Fibroblast of skin of right biceps (primary cell): Measurements from ENCODE around the gene GMFB.
A peak's percentile ranks its signal among the peaks of the same experiment; 100 is the strongest.
"Not testable (repeated sequence)": the region's sequence is repeated elsewhere in the genome, so short reads cannot be mapped to it uniquely, and the experiment has no call there.

Experiments
- DNase-seq: peaks from one replicate; pipeline ENCODE4 v3.0.0-alpha.2; 2013

The GMFB gene

GRCh38 chr14:54490445-54491175, 1.8 kb upstream of the GMFB start:
- no peak for DNase-seq

GRCh38 chr14:54489731-54490444, 1.1 kb upstream of the GMFB start:
- DNase-seq = no peak

- no peak for DNase-seq
Measured at GRCh38 chr14:54489318-54489683, 521 bp upstream of the GMFB start.

- no peak for DNase-seq
Measured at GRCh38 chr14:54488318-54488645, 498 bp downstream of the GMFB start.

GRCh38 chr14:54487771-54488170, 1.0 kb downstream of the GMFB start:
- DNase-seq = peak; percentile 55

GRCh38 chr14:54486685-54487084, 2.1 kb downstream of the GMFB start:
- DNase-seq = peak; percentile 30

- no peak for DNase-seq
Measured at GRCh38 chr14:54483846-54484245, 4.9 kb downstream of the GMFB start.

- no peak for DNase-seq
Measured at GRCh38 chr14:54483073-54483745, 5.6 kb downstream of the GMFB start.

GRCh38 chr14:54481695-54482094, 7.1 kb downstream of the GMFB start:
- DNase-seq = no peak

- no peak for DNase-seq
Measured at GRCh38 chr14:54480830-54481562, 7.8 kb downstream of the GMFB start.

- DNase-seq = no peak
Measured at GRCh38 chr14:54478636-54479215, 10.1 kb downstream of the GMFB start.

GRCh38 chr14:54475911-54476310, 12.9 kb downstream of the GMFB start:
- DNase-seq = no peak

- DNase-seq = peak; percentile 23
Measured at GRCh38 chr14:54475187-54475899, 13.4 kb downstream of the GMFB start.

GRCh38 chr14:54474232-54474793, 14.5 kb downstream of the GMFB start:
- DNase-seq = no peak

GRCh38 chr14:54472315-54472714, 16.5 kb downstream of the GMFB start:
- DNase-seq = no peak

GRCh38 chr14:54471641-54472040, 17.1 kb downstream of the GMFB start:
- DNase-seq = no peak

- no peak for DNase-seq
Measured at GRCh38 chr14:54470701-54471100, 18.1 kb downstream of the GMFB start.

GRCh38 chr14:54467280-54467679, 21.5 kb downstream of the GMFB start:
- DNase-seq = no peak

- DNase-seq = no peak
Measured at GRCh38 chr14:54465654-54466053, 23.1 kb downstream of the GMFB start.

- no peak for DNase-seq
Measured at GRCh38 chr14:54462048-54462447, 26.7 kb downstream of the GMFB start.

GRCh38 chr14:54459106-54459505, 29.7 kb downstream of the GMFB start:
- DNase-seq = no peak

- not testable (repeated sequence) for DNase-seq
Measured at GRCh38 chr14:54458536-54458935, 30.2 kb downstream of the GMFB start.
